GM21367 (cell line): Measurements from ENCODE around the gene TMEM221.

ENCODE experiments used
- ATAC-seq: cut with Tn5 transposase; IDR thresholded peaks from one replicate; pipeline ENCODE4 v1.9.1; 2021; ENCODE audit not compliant: unreplicated experiment

TMEM221 gene

DNA sequence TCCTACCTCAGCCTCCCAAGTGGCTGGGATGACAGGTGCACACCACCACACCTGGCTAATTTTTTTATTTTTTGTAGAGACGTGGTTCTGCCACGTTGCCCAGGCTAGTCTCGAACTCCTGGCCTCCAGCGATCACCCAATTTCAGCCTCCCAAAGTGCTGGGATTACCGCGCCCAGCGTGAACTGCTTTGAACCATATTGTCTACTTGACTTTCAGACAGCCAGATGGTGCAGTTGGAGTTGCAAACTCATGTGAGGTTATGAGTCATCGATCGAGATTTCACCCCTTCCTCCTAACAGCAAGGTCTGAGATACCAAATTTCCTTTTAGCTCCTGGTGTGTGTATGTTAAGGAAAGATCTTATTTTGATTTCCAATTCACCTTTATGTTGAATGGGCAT, 24.6 kb upstream of the TMEM221 start:
- no peak for ATAC-seq

DNA sequence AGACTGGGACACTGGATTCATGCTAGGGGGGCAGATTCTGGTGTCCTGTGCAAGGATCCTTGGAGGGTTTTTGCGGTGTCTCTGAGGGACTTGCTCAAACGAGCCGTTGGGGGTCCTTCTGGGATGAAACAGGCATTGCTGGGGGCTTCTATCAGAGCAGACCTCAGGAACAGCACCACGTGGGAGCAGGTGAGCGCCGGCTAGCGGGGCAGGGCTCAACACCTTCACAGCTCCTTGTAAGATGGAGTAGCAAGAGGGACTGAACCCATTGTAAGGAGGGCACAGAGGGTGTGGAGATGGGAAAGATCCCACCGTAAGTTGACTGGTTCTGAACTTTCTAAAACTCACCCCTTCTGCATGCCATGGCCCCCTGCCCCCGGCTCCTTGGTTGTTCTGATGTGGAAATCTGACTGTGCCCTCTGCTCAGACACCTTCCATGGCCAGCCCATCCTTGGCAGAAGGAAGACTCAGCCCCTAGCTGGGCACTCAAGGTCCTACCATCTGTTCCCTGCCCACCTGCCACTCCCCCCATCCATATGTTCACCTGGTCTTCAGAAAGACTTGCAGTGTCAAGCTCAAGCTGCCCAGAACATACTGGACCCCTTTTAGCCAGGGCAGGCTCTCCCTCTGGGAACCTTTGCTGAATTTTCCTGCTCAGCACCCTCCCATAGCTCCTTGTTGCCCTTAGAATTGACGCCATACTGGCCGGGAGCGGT, 23.1 kb upstream of the TMEM221 start:
- ATAC-seq = no peak

DNA sequence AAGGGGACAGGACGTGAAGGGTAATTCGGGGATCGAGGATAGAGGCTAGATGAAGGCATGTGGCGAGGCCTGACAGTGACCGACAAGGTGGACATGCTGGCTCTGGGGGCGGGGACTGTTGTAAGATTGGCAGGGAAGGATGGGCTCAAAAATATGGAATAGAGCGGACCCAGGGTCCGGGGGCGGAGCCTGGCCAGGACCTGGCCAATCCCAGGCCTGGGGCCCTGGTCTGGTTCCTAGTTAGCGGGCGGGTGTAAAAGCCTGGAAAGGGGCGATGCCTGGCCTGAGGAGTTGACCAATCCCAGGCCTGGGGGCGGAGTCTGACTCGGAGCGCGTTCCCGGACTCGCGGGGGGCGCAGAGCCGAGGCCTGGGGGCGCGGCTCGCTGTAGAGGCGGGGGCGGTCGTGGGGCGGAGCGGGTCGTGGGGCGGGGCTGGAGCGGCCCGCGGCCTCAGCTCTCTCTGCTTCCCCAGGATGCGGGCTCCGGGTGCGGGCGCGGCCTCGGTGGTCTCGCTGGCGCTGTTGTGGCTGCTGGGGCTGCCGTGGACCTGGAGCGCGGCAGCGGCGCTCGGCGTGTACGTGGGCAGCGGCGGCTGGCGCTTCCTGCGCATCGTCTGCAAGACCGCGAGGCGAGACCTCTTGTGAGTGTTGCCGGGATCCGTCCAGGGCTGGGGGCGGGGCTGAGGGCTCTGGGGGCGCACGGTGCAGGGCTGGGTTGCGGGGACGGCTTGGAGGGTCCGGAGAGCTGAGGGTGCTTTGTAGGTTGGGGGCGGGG, 21.8 kb upstream of the TMEM221 start, which contains the start of gene SLC27A1:
Gene SLC27A1, plus strand, starts transcription at position 457 of the 774 bp plus-strand sequence. Its CDS starts 17 bp downstream, at position 474.
- ATAC-seq = peak; percentile 80

DNA sequence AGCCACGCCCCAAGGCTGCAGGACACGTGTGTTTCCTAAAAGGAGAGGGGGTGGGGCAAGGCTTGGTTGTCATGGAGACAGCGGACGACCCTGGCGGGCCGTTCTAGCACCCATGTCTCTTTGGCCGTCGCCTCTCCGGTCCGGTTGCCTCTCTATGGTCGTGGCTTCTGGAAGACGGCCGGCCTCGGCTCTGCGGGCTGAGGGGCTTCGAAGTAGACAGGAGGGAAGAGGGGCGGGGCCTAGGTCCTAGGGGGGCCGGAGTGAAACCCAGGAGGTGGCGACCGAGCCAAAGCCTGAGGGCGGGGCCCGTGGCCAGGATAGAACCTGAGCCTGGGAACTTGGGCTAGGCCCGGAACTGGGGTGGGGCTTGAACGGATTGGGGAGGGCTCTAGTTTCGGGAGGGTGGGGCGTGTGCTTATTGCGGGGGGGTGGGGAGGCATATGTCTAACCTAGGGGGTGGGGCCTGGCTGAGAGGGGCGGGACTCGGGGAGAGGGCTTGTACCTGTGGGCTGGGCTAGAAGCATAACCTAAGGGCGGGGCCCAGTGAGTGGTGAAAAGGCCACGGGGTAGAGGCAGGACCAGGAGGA, 21.1 kb upstream of the TMEM221 start:
- peak; percentile 39 for ATAC-seq

GRCh38 chr19:17469092-17469480, 20.6 kb upstream of the TMEM221 start:
- no peak for ATAC-seq

DNA sequence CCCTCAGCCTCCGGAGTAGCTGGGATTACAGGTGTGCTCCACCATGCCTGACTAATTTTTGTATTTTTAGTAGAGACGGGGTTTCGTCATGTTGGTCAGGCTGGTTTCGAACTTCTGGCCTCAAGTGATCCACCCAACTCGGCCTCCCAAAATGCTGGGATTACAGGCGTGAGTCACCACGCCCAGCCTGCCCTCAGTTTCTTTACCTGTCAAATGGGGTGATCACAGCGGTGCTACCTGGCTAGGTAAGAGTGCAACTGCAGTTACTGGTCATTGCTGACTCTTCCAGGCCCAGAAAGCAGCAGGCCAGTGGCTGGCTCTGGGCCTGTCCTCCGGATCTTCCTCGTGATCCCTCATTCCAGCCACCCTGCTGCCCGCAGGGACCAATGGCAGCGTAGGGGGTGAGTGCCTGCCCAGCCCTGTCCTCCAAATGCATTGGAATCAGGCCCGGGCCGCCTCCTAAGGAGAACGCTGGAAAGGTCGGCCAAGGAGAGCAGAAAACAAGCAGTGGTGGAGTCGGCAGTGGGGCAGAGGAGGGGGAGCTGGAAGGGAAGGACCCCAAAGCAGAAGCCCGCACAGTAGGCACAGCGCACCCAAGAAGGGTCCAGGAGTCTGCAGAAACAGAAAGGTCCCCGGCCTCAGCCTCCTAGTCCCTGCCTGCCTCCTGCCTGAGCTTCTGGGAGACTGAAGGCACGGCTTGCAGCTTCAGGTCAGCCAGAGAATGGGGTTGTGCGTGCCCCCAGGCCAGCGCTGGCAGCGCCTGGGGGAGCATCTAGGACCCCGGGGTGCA, 20.0 kb upstream of the TMEM221 start:
- no peak for ATAC-seq

GRCh38 chr19:17467471-17468301, 19.2 kb upstream of the TMEM221 start:
- no peak for ATAC-seq

GRCh38 chr19:17466487-17466850, 18.0 kb upstream of the TMEM221 start:
- no peak for ATAC-seq

GRCh38 chr19:17460372-17461230, 12.1 kb upstream of the TMEM221 start, which contains the start of gene NXNL1:
Gene NXNL1, minus strand, starts transcription at chr19:17460926. Its CDS starts 57 bp downstream, at chr19:17460869.
- ATAC-seq = no peak

- no peak for ATAC-seq
Observed at GRCh38 chr19:17458970-17459369, 10.5 kb upstream of the TMEM221 start.

DNA sequence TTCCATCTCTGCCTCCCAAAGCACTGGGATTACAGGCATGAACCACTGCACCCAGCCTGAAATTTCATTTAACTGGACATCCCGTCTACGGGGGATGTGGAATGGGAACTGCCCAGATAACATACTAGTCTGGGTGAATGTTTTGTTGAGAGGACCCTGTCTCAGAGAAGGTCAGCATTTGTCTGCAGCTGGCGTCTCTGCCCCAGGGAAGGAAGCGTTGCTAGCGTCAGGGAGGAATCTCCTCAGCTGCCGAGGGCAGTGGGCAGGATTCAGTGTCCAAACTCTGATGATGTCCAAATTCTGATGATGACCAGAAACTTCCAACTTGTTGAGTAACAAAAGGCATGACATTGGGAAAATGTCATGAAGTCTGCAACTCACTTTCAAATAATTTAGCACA, 9.1 kb upstream of the TMEM221 start:
- ATAC-seq = no peak

DNA sequence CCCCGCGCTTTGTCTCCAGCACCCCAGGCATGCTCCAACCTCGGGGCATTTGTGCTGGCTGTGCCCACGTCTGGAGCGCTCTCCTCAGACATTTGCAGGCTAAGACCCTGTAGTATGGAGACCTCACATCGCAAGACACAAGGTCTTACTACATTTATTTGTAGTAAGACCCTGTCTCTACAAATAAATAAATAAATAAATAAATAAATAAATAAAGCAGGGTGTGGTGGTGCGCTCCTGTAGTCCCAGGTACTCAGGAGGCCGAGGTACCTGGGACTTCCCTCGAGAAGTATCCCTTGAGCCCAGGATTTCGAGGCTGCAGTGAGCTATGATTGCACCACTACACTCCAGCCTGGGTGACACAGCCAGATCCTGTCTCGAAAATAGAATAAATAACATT, 7.7 kb upstream of the TMEM221 start:
- ATAC-seq = no peak

- no peak for ATAC-seq
Observed at GRCh38 chr19:17455308-17456123, 7.0 kb upstream of the TMEM221 start.

GRCh38 chr19:17454576-17455071, 6.2 kb upstream of the TMEM221 start:
- no peak for ATAC-seq

GRCh38 chr19:17451820-17452219, 3.4 kb upstream of the TMEM221 start:
- no peak for ATAC-seq

- no peak for ATAC-seq
Observed at GRCh38 chr19:17450264-17451075, 2.0 kb upstream of the TMEM221 start.

DNA sequence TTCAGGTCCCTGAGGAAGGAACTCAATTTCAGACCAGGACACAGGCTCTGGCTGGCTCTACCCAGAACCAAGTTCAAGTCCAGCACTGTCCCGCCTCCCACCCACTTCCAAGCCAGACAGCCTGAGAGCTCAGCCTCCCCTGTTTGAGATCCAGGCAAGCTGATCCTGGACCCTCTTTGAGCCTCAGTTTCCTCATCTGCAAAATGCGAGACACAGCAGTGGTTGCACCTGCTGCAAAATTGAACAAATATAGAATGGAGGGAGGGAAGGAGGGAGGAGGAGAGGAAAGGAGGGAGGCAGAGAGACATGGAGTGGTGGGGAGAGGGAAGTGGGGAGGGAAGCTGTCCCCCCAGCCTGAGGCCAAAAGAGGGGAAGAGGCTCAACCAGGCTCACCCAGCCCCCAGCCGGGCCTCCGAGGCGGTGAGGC, 751 bp downstream of the TMEM221 start:
- no peak for ATAC-seq
